ENCODE results near the gene ABI1.

- TF ChIP-seq ZNF232 (CRISPR knock-in tag; IDR thresholded peaks at IDR 0.05): no peak
- no peak for TF ChIP-seq POLR2A (conservative IDR thresholded peaks at IDR 0.05)
- TF ChIP-seq, protein P1, sequence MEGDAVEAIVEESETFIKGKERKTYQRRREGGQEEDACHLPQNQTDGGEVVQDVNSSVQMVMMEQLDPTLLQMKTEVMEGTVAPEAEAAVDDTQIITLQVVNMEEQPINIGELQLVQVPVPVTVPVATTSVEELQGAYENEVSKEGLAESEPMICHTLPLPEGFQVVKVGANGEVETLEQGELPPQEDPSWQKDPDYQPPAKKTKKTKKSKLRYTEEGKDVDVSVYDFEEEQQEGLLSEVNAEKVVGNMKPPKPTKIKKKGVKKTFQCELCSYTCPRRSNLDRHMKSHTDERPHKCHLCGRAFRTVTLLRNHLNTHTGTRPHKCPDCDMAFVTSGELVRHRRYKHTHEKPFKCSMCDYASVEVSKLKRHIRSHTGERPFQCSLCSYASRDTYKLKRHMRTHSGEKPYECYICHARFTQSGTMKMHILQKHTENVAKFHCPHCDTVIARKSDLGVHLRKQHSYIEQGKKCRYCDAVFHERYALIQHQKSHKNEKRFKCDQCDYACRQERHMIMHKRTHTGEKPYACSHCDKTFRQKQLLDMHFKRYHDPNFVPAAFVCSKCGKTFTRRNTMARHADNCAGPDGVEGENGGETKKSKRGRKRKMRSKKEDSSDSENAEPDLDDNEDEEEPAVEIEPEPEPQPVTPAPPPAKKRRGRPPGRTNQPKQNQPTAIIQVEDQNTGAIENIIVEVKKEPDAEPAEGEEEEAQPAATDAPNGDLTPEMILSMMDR (IDR thresholded peaks at IDR 0.05 in 2 of 3, conservative IDR thresholded peaks at IDR 0.05 in 1 of 3; ENCODE audit: insufficient read depth in 2 of 3, low read depth in 1 of 3, low read length in 3 of 3): no peak
Observed at GRCh38 chr10:26739071-26739631, 121.6 kb downstream of the ABI1 start.
